HG02852 (cell line): ENCODE data around the gene TRIM41.
A peak's percentile ranks its signal among the peaks of the same experiment; 100 is the strongest.
"Not testable (repeated sequence)": the region's sequence is repeated elsewhere in the genome, so short reads cannot be mapped to it uniquely, and the experiment has no call there.

Experiments
- ATAC-seq: cut with Tn5 transposase; IDR thresholded peaks from one replicate; pipeline ENCODE4 v1.9.1; 2021; ENCODE audit warnings: mild to moderate bottlenecking, moderate library complexity; ENCODE audit not compliant: unreplicated experiment

TRIM41 gene

GRCh38 chr5:181223058-181223728 is at the start of gene TRIM41:
Gene TRIM41 (plus strand): TSS chr5:181223281. CDS start chr5:181224000, 719 bp downstream.
- ATAC-seq = peak; percentile 59

GRCh38 chr5:181173420-181174342 is 49.4 kb upstream of the TRIM41 start:
- ATAC-seq = peak; percentile 41

GRCh38 chr5:181176254-181176952 is 46.7 kb upstream of the TRIM41 start:
- no peak for ATAC-seq

- not testable (repeated sequence) for ATAC-seq
These were observed 45.5 kb upstream of the TRIM41 start for GRCh38 chr5:181177559-181177958.

- peak; percentile 49 for ATAC-seq
These were observed 41.2 kb upstream of the TRIM41 start for GRCh38 chr5:181181650-181182565.

GRCh38 chr5:181182651-181183050 is 40.4 kb upstream of the TRIM41 start:
- ATAC-seq = no peak

- no peak for ATAC-seq
These were observed 38.2 kb upstream of the TRIM41 start for GRCh38 chr5:181184845-181185216.

- ATAC-seq = no peak
These were observed 37.5 kb upstream of the TRIM41 start for GRCh38 chr5:181185560-181185959.

- no peak for ATAC-seq
These were observed 37.1 kb upstream of the TRIM41 start for GRCh38 chr5:181186022-181186421.

- ATAC-seq = no peak
These were observed 36.0 kb upstream of the TRIM41 start for GRCh38 chr5:181186986-181187499.

- no peak for ATAC-seq
These were observed 35.4 kb upstream of the TRIM41 start for GRCh38 chr5:181187500-181188213.

- no peak for ATAC-seq
These were observed 34.2 kb upstream of the TRIM41 start for GRCh38 chr5:181188700-181189362.

- ATAC-seq = no peak
These were observed 33.6 kb upstream of the TRIM41 start for GRCh38 chr5:181189363-181189961.

GRCh38 chr5:181189962-181190710 is 32.9 kb upstream of the TRIM41 start:
- ATAC-seq = no peak

GRCh38 chr5:181190711-181191525 is 32.2 kb upstream of the TRIM41 start:
- ATAC-seq = peak; percentile 2

GRCh38 chr5:181191526-181192336 is 31.4 kb upstream of the TRIM41 start:
- ATAC-seq = peak; percentile 65
